ENCODE results near the gene ETFB. TPM values are rescaled to one million over a fixed set of nuclear protein-coding genes. Genes with fewer than 3 reads are reported as not detected.

Gene ETFB
- total and polyA plus RNA-seq, 9 of the 15 experiments (the other 6 are each of a cell fraction or from before 2014, with no cell fraction given), result 18.1 to 143 (median 96.1) TPM

- TF ChIP-seq, protein P1, sequence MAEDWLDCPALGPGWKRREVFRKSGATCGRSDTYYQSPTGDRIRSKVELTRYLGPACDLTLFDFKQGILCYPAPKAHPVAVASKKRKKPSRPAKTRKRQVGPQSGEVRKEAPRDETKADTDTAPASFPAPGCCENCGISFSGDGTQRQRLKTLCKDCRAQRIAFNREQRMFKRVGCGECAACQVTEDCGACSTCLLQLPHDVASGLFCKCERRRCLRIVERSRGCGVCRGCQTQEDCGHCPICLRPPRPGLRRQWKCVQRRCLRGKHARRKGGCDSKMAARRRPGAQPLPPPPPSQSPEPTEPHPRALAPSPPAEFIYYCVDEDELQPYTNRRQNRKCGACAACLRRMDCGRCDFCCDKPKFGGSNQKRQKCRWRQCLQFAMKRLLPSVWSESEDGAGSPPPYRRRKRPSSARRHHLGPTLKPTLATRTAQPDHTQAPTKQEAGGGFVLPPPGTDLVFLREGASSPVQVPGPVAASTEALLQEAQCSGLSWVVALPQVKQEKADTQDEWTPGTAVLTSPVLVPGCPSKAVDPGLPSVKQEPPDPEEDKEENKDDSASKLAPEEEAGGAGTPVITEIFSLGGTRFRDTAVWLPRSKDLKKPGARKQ (CRISPR knock-in tag; IDR thresholded peaks at IDR 0.05), result no peak
- no peak for TF ChIP-seq ZNF584 (CRISPR knock-in tag; IDR thresholded peaks at IDR 0.05; ENCODE audit: low read depth)
- no peak for TF ChIP-seq GABPB2 (CRISPR knock-in tag; conservative IDR thresholded peaks at IDR 0.05)
- no peak for TF ChIP-seq CHD1 (IDR thresholded peaks at IDR 0.05; ENCODE audit: low read length)
- TF ChIP-seq, protein P2, sequence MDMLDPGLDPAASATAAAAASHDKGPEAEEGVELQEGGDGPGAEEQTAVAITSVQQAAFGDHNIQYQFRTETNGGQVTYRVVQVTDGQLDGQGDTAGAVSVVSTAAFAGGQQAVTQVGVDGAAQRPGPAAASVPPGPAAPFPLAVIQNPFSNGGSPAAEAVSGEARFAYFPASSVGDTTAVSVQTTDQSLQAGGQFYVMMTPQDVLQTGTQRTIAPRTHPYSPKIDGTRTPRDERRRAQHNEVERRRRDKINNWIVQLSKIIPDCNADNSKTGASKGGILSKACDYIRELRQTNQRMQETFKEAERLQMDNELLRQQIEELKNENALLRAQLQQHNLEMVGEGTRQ (CRISPR knock-in tag; IDR thresholded peaks at IDR 0.05), result no peak
- no peak for TF ChIP-seq ETS2 (tag; IDR thresholded peaks at IDR 0.05; ENCODE audit: borderline replicate concordance, poor library complexity, severe bottlenecking)
- no peak for TF ChIP-seq ATF7 (IDR thresholded peaks at IDR 0.05)
- TF ChIP-seq TCF7 (IDR thresholded peaks at IDR 0.05; ENCODE audit: borderline replicate concordance), result no peak
- no peak for TF ChIP-seq ZNF707 (CRISPR knock-in tag; conservative IDR thresholded peaks at IDR 0.05)
- TF ChIP-seq, protein P3, sequence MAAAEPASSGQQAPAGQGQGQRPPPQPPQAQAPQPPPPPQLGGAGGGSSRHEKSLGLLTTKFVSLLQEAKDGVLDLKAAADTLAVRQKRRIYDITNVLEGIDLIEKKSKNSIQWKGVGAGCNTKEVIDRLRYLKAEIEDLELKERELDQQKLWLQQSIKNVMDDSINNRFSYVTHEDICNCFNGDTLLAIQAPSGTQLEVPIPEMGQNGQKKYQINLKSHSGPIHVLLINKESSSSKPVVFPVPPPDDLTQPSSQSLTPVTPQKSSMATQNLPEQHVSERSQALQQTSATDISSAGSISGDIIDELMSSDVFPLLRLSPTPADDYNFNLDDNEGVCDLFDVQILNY (CRISPR knock-in tag; IDR thresholded peaks at IDR 0.05), result no peak
- no peak for TF ChIP-seq HNRNPK (IDR thresholded peaks at IDR 0.05; ENCODE audit: low read depth, low read length, poor library complexity, severe bottlenecking)
- TF ChIP-seq NELFE (IDR thresholded peaks at IDR 0.05; ENCODE audit: insufficient read depth, insufficient read length), result no peak
- TF ChIP-seq, protein P4, sequence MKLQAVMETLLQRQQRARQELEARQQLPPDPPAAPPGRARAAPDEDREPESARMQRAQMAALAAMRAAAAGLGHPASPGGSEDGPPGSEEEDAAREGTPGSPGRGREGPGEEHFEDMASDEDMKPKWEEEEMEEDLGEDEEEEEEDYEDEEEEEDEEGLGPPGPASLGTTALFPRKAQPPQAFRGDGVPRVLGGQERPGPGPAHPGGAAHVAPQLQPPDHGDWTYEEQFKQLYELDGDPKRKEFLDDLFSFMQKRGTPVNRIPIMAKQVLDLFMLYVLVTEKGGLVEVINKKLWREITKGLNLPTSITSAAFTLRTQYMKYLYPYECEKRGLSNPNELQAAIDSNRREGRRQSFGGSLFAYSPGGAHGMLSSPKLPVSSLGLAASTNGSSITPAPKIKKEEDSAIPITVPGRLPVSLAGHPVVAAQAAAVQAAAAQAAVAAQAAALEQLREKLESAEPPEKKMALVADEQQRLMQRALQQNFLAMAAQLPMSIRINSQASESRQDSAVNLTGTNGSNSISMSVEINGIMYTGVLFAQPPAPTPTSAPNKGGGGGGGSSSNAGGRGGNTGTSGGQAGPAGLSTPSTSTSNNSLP (IDR thresholded peaks at IDR 0.05; ENCODE audit: borderline replicate concordance, low read depth, low read length), result no peak
- no peak for TF ChIP-seq SUPT5H (IDR thresholded peaks at IDR 0.05)
- TF ChIP-seq ZNF280B (CRISPR knock-in tag; IDR thresholded peaks at IDR 0.05), result no peak
Measured at GRCh38 chr19:51391073-51391611, 25.0 kb upstream of the ETFB start (continued).

All from K562 (cell line).